HFFc6 (cell line): ENCODE measurements around the gene EPHA3. TPM values are rescaled to one million over a fixed set of nuclear protein-coding genes. Genes with fewer than 3 reads are reported as not detected.

Experiments used
- DNase-seq: peaks from one replicate; pipeline ENCODE4 v3.0.0-alpha.2; 2018
- H3K27ac Mint-ChIP-seq: 2 replicates; pipeline ENCODE4 v1.8.0; 2020; ENCODE audit warnings: mild to moderate bottlenecking, mixed read lengths
- H3K27me3 Mint-ChIP-seq: 2 replicates; pipeline ENCODE4 v1.8.0; 2021; ENCODE audit warnings: mild to moderate bottlenecking, moderate library complexity, mixed read lengths; ENCODE audit not compliant: insufficient read depth
- H3K36me3 Mint-ChIP-seq: 2 replicates; pipeline ENCODE4 v1.8.0; 2021; ENCODE audit warnings: low read depth, mixed read lengths
- H3K4me1 Mint-ChIP-seq: 2 replicates; pipeline ENCODE4 v1.8.0; 2020; ENCODE audit warnings: low read depth, mixed read lengths
- H3K4me3 Mint-ChIP-seq: 2 replicates; pipeline ENCODE4 v1.8.0; 2020; ENCODE audit warnings: mild to moderate bottlenecking, moderate library complexity, mixed read lengths
- H3K9me3 Mint-ChIP-seq: 2 replicates; pipeline ENCODE4 v1.8.0; 2020; ENCODE audit warnings: mild to moderate bottlenecking, mixed read lengths
- CTCF ChIP-seq: fragments of 200-600 bp; sonication (generic); IDR thresholded peaks from 2 replicates; pipeline ENCODE4 v1.5.0; 2021; ENCODE audit warnings: antibody characterized with exemption, mild to moderate bottlenecking
- total RNA-seq, 6 experiments: library from RNA; stranded (reverse); fragmentation: NEBNext Ultra II Directional; extraction: Animal tissue kit (Norgen Biotek cat#: 25700); gene quantifications; 2 replicates in 1 of 6; 3 replicates in 5 of 6; pipeline ENCODE4 v1.2.3, GENCODE V29; 2021

EPHA3 gene
- total RNA-seq, 6 experiments from 2014 or later, result 0.09 to 0.13 (median 0.11) TPM; not detected in 3

- no peaks in the 10 kb centered on the region for H3K27me3 Mint-ChIP-seq
- peaks cover 10% of the 10 kb centered on the region; the same call in 1 of the 2 replicates for H3K4me1 Mint-ChIP-seq
- H3K27ac Mint-ChIP-seq, result no peak overlapping the region
- DNase-seq, result no peak
- peaks cover 11% of the 10 kb centered on the region; the same call in 1 of the 2 replicates for H3K9me3 Mint-ChIP-seq
- no peak overlapping the region for H3K4me3 Mint-ChIP-seq
- no peak for TF ChIP-seq CTCF
- H3K36me3 Mint-ChIP-seq, result no peaks in the 10 kb centered on the region
These were observed 105.2 kb downstream of the EPHA3 start for GRCh38 chr3:89212619-89213018.

GRCh38 chr3:89216016-89216739, 108.8 kb downstream of the EPHA3 start:
- Mint-ChIP-seq H3K9me3 (peaks cover 12% of the 10 kb centered on the region; the same call in 1 of the 2 replicates), H3K4me1 (peaks cover 10% of the 10 kb centered on the region; the same call in 1 of the 2 replicates), H3K27me3 (no peaks in the 10 kb centered on the region), H3K4me3 (no peak overlapping the region; the same call in 1 of the 2 replicates), H3K27ac (no peak overlapping the region), H3K36me3 (no peaks in the 10 kb centered on the region)
- DNase-seq, result no peak
- no peak for TF ChIP-seq CTCF

DNA sequence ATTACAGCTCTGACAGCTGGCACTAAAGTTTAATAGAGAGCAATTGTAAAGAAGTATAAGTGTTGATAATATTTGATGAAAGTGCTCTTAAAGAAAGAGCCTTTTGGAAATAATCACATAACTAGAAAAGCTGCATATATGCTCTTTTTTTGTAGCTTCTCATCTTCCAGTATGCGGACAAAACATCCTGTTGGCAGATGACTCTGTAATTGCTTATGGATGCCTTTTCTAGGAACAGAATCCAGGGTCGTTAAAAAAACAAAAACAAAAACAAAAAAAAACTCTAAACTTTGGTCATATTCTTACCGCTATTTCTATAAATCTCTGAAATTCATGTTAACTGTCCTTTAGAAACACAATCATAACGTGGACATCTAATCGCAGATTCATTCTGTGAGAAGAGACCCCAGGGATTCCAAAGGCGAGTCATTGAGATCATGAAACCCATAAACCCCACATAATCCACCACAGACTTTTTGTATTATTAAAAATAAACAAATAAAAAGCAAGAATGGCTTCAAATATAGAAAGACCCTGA, 109.8 kb downstream of the EPHA3 start:
- H3K4me1 Mint-ChIP-seq, result peaks cover 10% of the 10 kb centered on the region; the same call in 1 of the 2 replicates
- TF ChIP-seq CTCF, result no peak
- no peaks in the 10 kb centered on the region for H3K27me3 Mint-ChIP-seq
- no peaks in the 10 kb centered on the region for H3K36me3 Mint-ChIP-seq
- H3K27ac Mint-ChIP-seq, result no peak overlapping the region
- no peak overlapping the region; the same call in 1 of the 2 replicates for H3K4me3 Mint-ChIP-seq
- peaks cover 16% of the 10 kb centered on the region; the same call in 1 of the 2 replicates for H3K9me3 Mint-ChIP-seq
- no peak for DNase-seq

- Mint-ChIP-seq H3K4me3 (no peak overlapping the region), H3K36me3 (no peaks in the 10 kb centered on the region), H3K27ac (no peak overlapping the region), H3K9me3 (peaks cover 16% of the 10 kb centered on the region; the same call in 1 of the 2 replicates), H3K4me1 (no peaks in the 10 kb centered on the region; the same call in 1 of the 2 replicates), H3K27me3 (no peaks in the 10 kb centered on the region)
- TF ChIP-seq CTCF, result no peak
- no peak for DNase-seq
These were observed 114.5 kb downstream of the EPHA3 start for GRCh38 chr3:89221924-89222323.

DNA sequence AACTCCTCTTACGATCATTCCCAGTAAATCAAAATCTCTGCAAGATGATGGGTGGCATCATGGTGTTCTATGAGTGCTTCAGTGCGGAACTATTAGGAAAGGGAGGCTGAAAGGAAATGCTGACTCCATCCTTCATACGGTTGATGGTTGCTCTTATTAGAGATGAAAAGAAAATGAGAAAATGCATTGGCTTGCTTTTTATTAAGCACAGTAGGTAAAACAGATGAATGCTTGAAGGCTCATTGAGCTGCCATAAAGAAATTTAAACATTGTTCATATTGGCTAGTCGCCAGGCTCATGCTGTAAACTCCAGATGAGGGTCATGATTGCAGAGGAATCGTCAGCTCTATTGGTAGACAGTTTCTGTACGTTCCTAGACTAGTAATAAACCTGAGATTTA, 115.8 kb downstream of the EPHA3 start:
- peaks cover 16% of the 10 kb centered on the region; the same call in 1 of the 2 replicates for H3K9me3 Mint-ChIP-seq
- DNase-seq, result no peak
- H3K4me3 Mint-ChIP-seq, result no peak overlapping the region
- H3K4me1 Mint-ChIP-seq, result peaks cover 4% of the 10 kb centered on the region; the same call in 1 of the 2 replicates
- H3K27ac Mint-ChIP-seq, result no peak overlapping the region
- H3K36me3 Mint-ChIP-seq, result no peaks in the 10 kb centered on the region
- TF ChIP-seq CTCF, result no peak
- H3K27me3 Mint-ChIP-seq, result no peaks in the 10 kb centered on the region
